ENCODE results near the gene S1PR4. TPM values are rescaled to one million over a fixed set of nuclear protein-coding genes. Genes with fewer than 3 reads are reported as not detected.
A peak's percentile ranks its signal among the peaks of the same experiment; 100 is the strongest.

Gene S1PR4
- not detected in 2 replicates for total RNA-seq

DNA sequence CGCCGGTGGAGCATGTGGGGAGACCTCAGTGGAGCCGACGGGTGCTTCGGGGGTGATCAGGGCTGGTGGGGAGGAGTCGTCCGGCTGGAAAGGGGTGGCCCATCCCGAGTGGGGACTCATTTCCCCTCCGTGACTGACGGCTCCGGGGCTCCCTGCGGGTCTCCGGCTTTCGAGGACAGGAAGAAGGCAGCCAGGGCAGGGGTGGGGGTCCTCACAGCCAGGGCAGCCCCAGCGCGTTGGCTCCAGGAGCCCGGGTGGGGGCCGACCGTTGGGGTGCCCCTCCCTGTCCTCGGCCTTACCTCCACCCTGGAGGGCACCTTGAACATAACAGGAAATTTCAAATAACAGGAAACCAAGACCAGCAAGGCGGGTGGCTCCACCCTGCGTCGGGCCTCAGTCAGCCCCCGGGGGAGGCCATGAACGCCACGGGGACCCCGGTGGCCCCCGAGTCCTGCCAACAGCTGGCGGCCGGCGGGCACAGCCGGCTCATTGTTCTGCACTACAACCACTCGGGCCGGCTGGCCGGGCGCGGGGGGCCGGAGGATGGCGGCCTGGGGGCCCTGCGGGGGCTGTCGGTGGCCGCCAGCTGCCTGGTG is at the start of gene S1PR4:
Gene S1PR4 (plus strand): TSS at position 393 of the 596 bp plus-strand sequence. CDS start 24 bp downstream, at position 417.
- H3K27me3 ChIP-seq (ENCODE audit: control insufficient read depth, insufficient read depth, low read length) = no peaks in the 10 kb centered on the region
- no peaks in the 10 kb centered on the region for H3K36me3 ChIP-seq (ENCODE audit: control insufficient read depth, insufficient read depth, low read length)
- DNase-seq (ENCODE audit: low read depth) = no peak
- H3K4me3 ChIP-seq (ENCODE audit: low read depth, low read length) = no peak within 1 kb of the TSS
- TF ChIP-seq CTCF (IDR thresholded peaks at IDR 0.05; ENCODE audit: insufficient read depth, low read length, poor library complexity, severe bottlenecking) = no peak

- no peak for DNase-seq (ENCODE audit: low read depth)
- H3K27me3 ChIP-seq (ENCODE audit: control insufficient read depth, insufficient read depth, low read length) = no peaks in the 10 kb centered on the region
- peak; percentile 48 for TF ChIP-seq CTCF (IDR thresholded peaks at IDR 0.05; ENCODE audit: insufficient read depth, low read length, poor library complexity, severe bottlenecking)
- no peak overlapping the region for H3K4me3 ChIP-seq (ENCODE audit: low read depth, low read length)
- no peaks in the 10 kb centered on the region for H3K36me3 ChIP-seq (ENCODE audit: control insufficient read depth, insufficient read depth, low read length)
Observed at GRCh38 chr19:3129112-3129511, 49.5 kb upstream of the S1PR4 start.

- no peak for TF ChIP-seq CTCF (IDR thresholded peaks at IDR 0.05; ENCODE audit: insufficient read depth, low read length, poor library complexity, severe bottlenecking)
- no peak for DNase-seq (ENCODE audit: low read depth)
- H3K36me3 ChIP-seq (ENCODE audit: control insufficient read depth, insufficient read depth, low read length) = no peaks in the 10 kb centered on the region
- H3K4me3 ChIP-seq (ENCODE audit: low read depth, low read length) = no peak overlapping the region
- no peaks in the 10 kb centered on the region for H3K27me3 ChIP-seq (ENCODE audit: control insufficient read depth, insufficient read depth, low read length)
Observed at GRCh38 chr19:3131168-3131567, 47.4 kb upstream of the S1PR4 start.

DNA sequence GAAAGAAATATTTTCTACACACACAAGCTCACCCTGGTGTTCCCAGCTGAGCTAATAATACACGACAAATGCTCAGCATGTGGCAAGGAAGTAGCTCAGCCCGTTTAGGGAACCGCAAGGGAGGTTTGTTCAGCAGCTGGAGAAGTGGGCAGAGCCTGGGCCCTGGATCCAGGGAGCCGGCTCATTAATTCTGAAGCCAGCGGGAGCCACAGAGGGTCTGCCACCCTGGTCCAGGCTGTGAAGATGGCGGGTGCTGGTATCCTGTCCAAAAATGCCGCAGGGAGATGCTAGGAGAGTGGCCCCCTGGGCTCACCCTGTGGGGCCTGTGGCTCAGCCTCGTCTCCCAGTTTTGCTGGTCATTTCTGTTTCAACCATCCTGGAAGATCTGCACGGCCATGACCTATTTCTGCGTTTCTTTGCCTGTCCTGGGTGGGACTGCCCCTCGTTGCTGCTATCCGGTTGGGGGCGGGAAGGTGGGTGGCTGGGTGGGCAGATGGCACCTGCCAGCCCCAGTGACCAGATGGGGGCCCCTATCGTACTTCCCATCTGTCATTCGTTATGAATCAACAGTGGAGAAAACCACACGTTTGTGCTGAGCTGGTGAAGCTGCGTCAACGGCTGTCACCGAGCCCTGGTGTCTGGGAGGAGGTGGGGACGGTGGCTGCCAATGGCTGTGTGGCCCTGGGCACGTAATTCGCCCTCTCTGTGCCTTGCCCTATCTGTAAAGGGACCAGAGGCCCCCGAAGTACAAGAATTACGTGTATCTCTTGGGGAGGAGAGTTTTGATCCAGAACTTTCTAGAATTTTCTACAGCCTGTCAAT is 45.4 kb upstream of the S1PR4 start:
- Histone ChIP-seq H3K36me3 (ENCODE audit: control insufficient read depth, insufficient read depth, low read length) (no peaks in the 10 kb centered on the region), H3K4me3 (ENCODE audit: low read depth, low read length) (no peak overlapping the region), H3K27me3 (ENCODE audit: control insufficient read depth, insufficient read depth, low read length) (no peaks in the 10 kb centered on the region)
- DNase-seq (ENCODE audit: low read depth) = peak; percentile 49
- no peak for TF ChIP-seq CTCF (IDR thresholded peaks at IDR 0.05; ENCODE audit: insufficient read depth, low read length, poor library complexity, severe bottlenecking)

- no peaks in the 10 kb centered on the region for H3K36me3 ChIP-seq (ENCODE audit: control insufficient read depth, insufficient read depth, low read length)
- no peak for DNase-seq (ENCODE audit: low read depth)
- no peak for TF ChIP-seq CTCF (IDR thresholded peaks at IDR 0.05; ENCODE audit: insufficient read depth, low read length, poor library complexity, severe bottlenecking)
- no peaks in the 10 kb centered on the region for H3K27me3 ChIP-seq (ENCODE audit: control insufficient read depth, insufficient read depth, low read length)
- H3K4me3 ChIP-seq (ENCODE audit: low read depth, low read length) = no peak overlapping the region
Observed at GRCh38 chr19:3133793-3134116, 44.8 kb upstream of the S1PR4 start.
